Measurements from ENCODE around the gene TP53I11. TPM values are rescaled to one million over a fixed set of nuclear protein-coding genes. Genes with fewer than 3 reads are reported as not detected.

Gene TP53I11
- total RNA-seq, 4 donors from 2014 or later: 19.8 to 110 (median 40.8) TPM

DNA sequence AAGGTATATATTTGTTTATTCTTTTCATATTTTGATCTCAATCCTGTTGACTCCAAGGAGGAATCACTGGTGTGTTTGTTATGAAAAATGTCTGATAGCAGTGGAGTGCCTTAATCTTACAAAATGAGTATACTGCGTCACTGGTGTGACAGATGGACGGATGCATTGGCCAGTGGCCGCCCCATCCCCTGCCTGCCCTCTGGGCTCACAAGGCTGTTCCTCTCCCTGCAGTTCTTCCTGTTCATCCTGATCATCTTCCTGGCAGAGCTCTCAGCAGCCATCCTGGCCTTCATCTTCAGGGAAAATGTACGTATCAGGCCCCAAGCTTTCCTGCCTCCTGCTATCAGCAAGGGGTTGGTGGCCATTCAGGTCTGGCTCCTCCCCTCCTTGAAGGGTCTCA is 32.9 kb downstream of the TP53I11 start:
- no peak overlapping the region for H3K4me3 ChIP-seq
- WGBS, 2 donors (ENCODE audit: low coverage in 1 of 2): 93 to 100% methylated on average over 2 to 4 of the region's 4 CpGs
- no peaks in the 10 kb centered on the region for H3K4me1 ChIP-seq
- H3K27me3 ChIP-seq: no peaks in the 10 kb centered on the region
- no peak overlapping the region for H3K27ac ChIP-seq
- no peaks in the 10 kb centered on the region for H3K9me3 ChIP-seq
- TF ChIP-seq POLR2A (IDR thresholded peaks at IDR 0.05) (no peak), EP300 (IDR thresholded peaks at IDR 0.05) (no peak), POLR2AphosphoS5 (IDR thresholded peaks at IDR 0.05) (no peak)
- TF ChIP-seq, protein P1, sequence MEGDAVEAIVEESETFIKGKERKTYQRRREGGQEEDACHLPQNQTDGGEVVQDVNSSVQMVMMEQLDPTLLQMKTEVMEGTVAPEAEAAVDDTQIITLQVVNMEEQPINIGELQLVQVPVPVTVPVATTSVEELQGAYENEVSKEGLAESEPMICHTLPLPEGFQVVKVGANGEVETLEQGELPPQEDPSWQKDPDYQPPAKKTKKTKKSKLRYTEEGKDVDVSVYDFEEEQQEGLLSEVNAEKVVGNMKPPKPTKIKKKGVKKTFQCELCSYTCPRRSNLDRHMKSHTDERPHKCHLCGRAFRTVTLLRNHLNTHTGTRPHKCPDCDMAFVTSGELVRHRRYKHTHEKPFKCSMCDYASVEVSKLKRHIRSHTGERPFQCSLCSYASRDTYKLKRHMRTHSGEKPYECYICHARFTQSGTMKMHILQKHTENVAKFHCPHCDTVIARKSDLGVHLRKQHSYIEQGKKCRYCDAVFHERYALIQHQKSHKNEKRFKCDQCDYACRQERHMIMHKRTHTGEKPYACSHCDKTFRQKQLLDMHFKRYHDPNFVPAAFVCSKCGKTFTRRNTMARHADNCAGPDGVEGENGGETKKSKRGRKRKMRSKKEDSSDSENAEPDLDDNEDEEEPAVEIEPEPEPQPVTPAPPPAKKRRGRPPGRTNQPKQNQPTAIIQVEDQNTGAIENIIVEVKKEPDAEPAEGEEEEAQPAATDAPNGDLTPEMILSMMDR (IDR thresholded peaks at IDR 0.05): no peak
- no peak for ATAC-seq
- H3K36me3 ChIP-seq: peaks cover 0 to 87% of the 10 kb centered on the region in 2 donors

DNA sequence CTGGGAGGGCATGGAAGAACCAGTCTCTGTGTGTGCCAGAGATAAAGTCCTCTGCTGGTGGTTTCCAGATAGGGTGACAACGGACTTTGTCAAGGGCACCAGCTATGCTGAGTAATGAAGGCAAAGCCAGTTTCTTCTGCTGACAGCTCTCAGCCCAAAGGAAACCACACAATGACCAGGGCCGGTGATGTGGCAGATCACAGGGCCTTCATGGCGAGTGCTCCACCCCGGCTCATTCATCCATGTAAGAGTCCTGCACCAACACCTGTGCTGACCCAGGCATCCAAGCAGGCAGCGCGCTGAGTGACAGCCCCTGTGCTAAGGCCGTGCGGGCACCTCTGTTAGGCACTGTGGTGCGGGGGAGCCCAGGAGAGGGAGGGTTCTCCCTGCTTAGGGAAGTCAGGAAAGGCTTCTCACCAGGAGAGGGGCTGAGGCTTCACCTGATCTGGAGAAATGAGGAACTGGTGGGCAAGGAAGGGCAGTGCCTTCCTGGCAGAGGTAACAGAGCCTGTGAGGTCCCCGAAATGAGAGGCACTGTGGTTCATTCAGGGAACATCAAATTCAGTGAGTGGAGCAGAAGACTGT is 33.8 kb downstream of the TP53I11 start:
- 76% methylated on average over 5 of the region's 10 CpGs; no CpG with 5 or more reads in 1 of the 2 donors for WGBS, 2 donors (ENCODE audit: low coverage in 1 of 2)
- ATAC-seq: no peak
- H3K4me1 ChIP-seq: peaks cover 0 to 6% (median 0%) of the 10 kb centered on the region in 3 donors
- H3K36me3 ChIP-seq: peaks cover 0 to 86% of the 10 kb centered on the region in 2 donors
- H3K27me3 ChIP-seq: no peaks in the 10 kb centered on the region
- TF ChIP-seq EP300 (IDR thresholded peaks at IDR 0.05): no peak
- no peak overlapping the region for H3K27ac ChIP-seq
- no peaks in the 10 kb centered on the region for H3K9me3 ChIP-seq
- no peak overlapping the region for H3K4me3 ChIP-seq

DNA sequence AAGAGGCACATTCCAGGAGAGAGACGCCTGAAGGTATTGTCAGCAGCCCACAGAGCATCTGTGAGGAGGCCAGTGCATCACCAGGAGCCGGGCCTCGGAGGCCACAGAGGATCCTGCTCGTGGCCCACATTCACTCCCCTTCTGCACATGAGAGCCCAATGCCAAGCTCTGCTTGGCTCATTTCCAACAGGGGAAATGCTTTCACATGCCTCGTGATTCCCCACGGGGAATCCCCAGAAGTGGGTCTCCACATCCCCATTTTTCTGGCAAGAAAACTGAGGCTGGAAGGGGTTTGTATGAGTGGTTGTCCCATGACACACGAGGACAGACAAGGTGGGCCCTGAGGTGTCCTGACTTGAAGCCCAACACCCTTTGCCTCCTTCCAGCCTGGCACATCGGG is 34.4 kb downstream of the TP53I11 start:
- Histone ChIP-seq H3K4me1 (peaks cover 0 to 12% (median 6%) of the 10 kb centered on the region in 3 donors), H3K9me3 (no peaks in the 10 kb centered on the region), H3K36me3 (peaks cover 0 to 80% of the 10 kb centered on the region in 2 donors), H3K27me3 (no peaks in the 10 kb centered on the region), H3K27ac (no peak overlapping the region), H3K4me3 (no peak overlapping the region)
- TF ChIP-seq EP300 (IDR thresholded peaks at IDR 0.05) (no peak), POLR2A (IDR thresholded peaks at IDR 0.05) (no peak), POLR2AphosphoS5 (IDR thresholded peaks at IDR 0.05) (no peak)
- TF ChIP-seq, protein P1 (IDR thresholded peaks at IDR 0.05): no peak
- 64% methylated on average over 5 of the region's 8 CpGs; no CpG with 5 or more reads in 1 of the 2 donors for WGBS, 2 donors (ENCODE audit: low coverage in 1 of 2)
- no peak for ATAC-seq

DNA sequence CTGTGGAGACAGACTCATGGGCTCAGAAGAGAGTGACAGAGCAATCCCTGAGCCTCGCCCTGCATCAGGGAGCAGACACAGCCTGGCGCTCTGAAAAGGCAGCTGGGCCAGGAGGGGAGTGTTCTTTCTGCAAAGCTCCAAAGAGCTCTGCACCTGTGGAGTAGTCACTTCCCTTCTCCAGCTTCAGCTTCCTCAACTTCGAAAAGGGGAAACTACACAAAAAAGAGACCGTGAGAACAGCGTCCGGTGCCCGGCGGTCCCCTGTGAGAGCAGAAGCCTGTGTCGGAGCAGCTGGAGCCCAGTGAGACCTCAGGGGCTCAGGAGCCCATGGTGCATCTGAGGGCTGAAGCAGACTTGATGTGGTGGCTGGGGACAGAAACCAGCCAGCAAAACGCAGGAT is 35.1 kb downstream of the TP53I11 start:
- ATAC-seq: no peak
- H3K27ac ChIP-seq: no peak overlapping the region
- 67 to 83% methylated on average over 1 to 6 of the region's 10 CpGs for whole genome bisulfite sequencing, 2 donors (ENCODE audit: low coverage in 1 of 2)

DNA sequence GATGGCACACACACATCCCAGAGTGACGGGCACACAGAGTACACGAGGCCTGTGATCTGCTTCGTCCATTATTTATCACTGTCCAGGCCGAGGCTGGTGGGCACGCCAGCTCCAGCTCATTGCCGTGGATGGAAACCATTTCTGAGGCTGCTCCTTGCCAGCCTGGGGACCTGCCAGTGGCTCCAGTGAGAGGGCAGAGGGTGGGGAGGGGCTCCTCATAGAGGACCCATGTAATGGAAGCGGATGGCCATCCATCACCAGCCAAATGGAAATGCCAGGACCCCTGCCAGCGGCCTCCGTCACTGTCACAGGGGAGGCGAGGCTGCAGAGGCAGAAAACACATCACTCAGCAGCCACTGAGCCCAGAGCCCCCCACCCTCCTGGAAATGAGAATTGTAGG is 35.7 kb downstream of the TP53I11 start:
- Histone ChIP-seq H3K4me3 (no peak overlapping the region), H3K4me1 (peaks cover 0 to 22% (median 11%) of the 10 kb centered on the region in 3 donors), H3K27ac (no peak overlapping the region), H3K9me3 (no peaks in the 10 kb centered on the region), H3K36me3 (peaks cover 0 to 73% of the 10 kb centered on the region in 2 donors), H3K27me3 (no peaks in the 10 kb centered on the region)
- WGBS, 2 donors (ENCODE audit: low coverage in 1 of 2): 70 to 80% methylated on average over 1 to 2 of the region's 10 CpGs
- no peak for ATAC-seq
- TF ChIP-seq EP300 (IDR thresholded peaks at IDR 0.05) (no peak), POLR2A (IDR thresholded peaks at IDR 0.05) (no peak), POLR2AphosphoS5 (IDR thresholded peaks at IDR 0.05) (no peak)
- TF ChIP-seq, protein P1 (IDR thresholded peaks at IDR 0.05): no peak

More for the DNA sequence above, 35.1 kb downstream of the TP53I11 start:
- TF ChIP-seq POLR2AphosphoS5 (IDR thresholded peaks at IDR 0.05): no peak
- TF ChIP-seq, protein P1 (IDR thresholded peaks at IDR 0.05): no peak
- Histone ChIP-seq H3K9me3 (no peaks in the 10 kb centered on the region), H3K4me3 (no peak overlapping the region), H3K36me3 (peaks cover 0 to 73% of the 10 kb centered on the region in 2 donors), H3K4me1 (peaks cover 0 to 19% (median 11%) of the 10 kb centered on the region in 3 donors), H3K27me3 (no peaks in the 10 kb centered on the region)

Data from gastroesophageal sphincter (tissue), 4 donors.